GM19372 (cell line): ENCODE measurements around the gene TMEM204.

Source experiments
- ATAC-seq: cut with Tn5 transposase; IDR thresholded peaks from one replicate; pipeline ENCODE4 v1.9.1; 2021; ENCODE audit warnings: mild to moderate bottlenecking, low read depth, moderate library complexity; ENCODE audit not compliant: unreplicated experiment

The TMEM204 gene

GRCh38 chr16:1533443-1533951 is at the start of gene TMEM204:
Gene TMEM204, plus strand, starts transcription at chr16:1533666. Its CDS starts 610 bp downstream, at chr16:1534276.
- ATAC-seq, result no peak

- ATAC-seq, result no peak
Observed at GRCh38 chr16:1485847-1486496, 47.5 kb upstream of the TMEM204 start.

DNA sequence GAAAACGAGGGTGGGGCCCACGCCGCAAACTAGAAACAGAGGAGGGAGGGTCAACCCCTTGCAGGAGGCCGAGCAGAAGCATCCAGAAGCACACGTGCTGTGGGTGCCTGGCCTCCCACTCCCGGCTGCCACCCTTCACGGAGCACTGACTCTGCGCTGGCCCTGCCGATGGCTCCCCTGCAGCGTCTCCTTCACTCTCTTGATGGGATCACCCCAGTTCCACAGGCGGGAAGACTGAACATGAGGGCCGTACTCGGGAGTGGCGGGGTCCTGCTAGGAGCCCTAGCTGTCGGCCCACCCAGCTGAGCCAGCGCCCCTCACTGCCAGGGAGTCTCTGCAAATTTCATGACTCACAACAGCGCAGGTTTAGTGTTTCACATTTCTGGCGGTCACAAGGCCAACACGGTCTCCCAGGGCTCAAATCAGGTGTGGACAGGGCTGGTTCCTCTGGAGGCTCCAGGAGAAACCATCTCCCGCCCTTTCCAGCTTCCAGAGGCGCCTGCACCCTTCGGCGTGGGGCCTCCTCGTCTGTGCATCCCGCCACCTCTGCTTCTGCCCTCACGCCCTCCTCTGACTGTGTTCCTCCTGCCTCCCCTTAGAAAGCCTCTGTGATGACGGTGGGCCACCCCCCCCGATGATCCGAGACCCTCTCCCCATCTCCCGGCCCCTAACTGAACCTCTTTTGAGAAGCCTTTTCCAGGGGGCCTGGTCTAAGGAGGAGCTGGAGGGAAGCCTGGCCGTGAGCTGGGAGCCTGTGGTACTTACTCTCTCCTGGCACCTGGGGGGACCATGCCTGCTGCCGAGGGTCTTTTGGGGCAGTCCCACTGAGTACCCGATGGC is 46.7 kb upstream of the TMEM204 start:
- ATAC-seq, result no peak

- no peak for ATAC-seq
Observed at GRCh38 chr16:1487395-1488053, 45.9 kb upstream of the TMEM204 start.

DNA sequence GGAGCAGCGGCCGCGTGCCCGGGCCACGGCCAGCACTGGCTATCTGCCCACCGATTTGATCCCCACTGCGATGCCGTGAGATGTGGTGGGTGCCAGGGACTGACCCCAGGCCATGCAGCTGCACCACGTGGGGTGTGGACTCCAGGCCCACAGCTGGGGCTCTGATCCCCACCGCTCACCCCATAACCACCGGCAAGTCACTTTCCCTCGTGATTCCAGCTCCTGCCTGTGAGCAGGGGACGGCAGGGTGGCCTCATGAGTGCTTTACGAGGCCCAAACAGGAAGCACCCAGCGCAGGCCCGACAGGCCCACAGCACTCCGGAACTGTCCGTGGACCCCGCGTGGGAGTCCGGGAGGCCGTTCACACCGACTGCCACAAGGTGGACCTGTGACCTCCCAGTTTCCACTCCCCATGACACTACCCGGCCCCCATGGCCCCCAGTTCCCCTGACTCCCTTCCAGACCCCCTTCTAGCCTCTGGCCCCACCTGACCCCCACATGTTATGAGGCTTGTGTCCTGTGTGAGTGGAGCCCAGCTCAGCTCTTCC is 45.3 kb upstream of the TMEM204 start:
- ATAC-seq, result no peak

GRCh38 chr16:1488619-1489018 is 44.8 kb upstream of the TMEM204 start, which contains the start of gene PTX4:
Gene PTX4, minus strand, starts transcription at chr16:1488944. Its CDS starts 35 bp downstream, at chr16:1488909.
- no peak for ATAC-seq

DNA sequence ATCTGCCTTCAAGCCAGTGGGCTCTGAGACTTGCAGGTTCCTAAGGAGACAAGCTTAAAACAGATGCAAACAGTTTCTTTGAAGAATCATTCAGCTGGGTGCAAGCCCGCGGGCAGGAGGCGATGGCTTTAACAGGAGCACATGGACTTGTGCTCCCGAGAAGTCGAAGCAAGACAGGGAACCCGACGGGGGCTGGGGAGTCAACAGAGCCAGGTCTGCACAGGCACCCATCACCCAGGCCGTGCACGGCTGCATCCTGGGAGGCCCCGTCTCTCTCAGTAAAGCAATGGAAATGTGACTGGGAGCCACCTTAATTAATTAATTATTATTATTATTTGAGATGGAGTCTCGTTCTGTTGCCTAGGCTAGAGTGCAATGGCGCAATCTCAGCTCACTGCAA is 44.4 kb upstream of the TMEM204 start:
- no peak for ATAC-seq

GRCh38 chr16:1491327-1491726 is 42.1 kb upstream of the TMEM204 start:
- no peak for ATAC-seq

GRCh38 chr16:1492082-1492922 is 41.2 kb upstream of the TMEM204 start:
- ATAC-seq, result no peak

DNA sequence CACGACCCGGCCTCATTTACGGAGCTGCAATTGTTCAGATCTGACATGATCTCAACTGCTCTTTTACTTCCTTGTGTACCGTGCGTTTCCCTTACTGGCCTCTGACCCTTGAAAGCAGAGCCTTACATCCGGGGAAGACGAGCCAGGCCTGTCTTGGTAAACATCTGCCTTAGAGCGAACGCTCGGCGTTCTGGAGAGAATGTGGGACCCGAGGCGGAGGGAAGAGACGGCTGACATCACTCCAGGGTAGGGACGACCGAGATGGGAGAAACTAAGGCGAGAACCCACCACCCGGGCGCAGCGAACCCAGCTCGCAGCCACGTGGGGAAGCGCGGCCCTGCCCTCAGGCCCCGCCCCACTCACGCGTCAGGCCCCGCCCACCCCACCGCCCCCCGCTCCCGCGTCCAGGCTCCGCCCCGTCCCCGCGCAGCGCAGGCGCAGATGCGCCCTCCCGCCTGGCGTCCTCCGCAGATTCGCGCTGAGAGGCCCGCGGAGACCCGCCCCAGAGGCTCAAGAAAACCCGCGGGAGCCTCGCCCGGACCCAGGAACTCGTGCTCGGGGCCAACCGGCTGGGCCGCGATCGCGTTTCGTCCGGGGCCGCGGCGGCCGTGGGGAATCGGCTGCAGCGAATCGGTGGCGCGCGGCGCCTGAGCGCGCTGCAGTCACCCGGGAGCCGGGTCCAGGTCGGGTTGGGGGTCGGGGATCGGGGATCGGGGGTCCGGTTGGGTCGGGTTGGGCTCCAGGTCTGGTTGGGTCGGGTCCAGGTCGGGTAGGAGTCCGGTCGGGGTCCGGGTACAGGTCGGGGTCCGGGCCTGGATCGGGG is 40.3 kb upstream of the TMEM204 start, which contains the start of gene TELO2:
Gene TELO2 (plus strand): TSS at position 438 of the 823 bp plus-strand sequence. CDS start 922 bp downstream, outside the sequence.
- peak; percentile 75 for ATAC-seq

- ATAC-seq, result no peak
Observed at GRCh38 chr16:1493746-1494094, 39.7 kb upstream of the TMEM204 start.

DNA sequence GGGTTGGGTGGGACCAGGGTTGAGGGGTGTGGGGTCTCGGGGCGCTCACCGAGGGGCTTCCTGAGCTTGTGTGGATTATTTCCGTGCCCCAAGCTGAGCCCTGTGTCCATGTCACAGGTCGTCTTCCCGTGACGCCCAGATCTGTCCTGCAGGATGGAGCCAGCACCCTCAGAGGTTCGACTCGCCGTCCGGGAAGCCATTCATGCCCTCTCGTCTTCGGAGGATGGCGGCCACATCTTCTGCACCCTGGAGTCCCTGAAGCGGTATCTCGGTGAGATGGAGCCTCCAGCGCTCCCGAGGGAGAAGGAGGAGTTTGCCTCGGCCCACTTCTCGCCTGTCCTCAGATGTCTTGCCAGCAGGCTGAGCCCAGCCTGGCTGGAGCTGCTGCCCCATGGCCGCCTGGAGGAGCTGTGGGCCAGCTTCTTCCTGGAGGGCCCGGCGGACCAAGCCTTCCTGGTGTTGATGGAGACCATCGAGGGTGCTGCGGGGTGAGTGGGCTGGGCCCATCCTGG is 39.3 kb upstream of the TMEM204 start:
- ATAC-seq, result no peak

DNA sequence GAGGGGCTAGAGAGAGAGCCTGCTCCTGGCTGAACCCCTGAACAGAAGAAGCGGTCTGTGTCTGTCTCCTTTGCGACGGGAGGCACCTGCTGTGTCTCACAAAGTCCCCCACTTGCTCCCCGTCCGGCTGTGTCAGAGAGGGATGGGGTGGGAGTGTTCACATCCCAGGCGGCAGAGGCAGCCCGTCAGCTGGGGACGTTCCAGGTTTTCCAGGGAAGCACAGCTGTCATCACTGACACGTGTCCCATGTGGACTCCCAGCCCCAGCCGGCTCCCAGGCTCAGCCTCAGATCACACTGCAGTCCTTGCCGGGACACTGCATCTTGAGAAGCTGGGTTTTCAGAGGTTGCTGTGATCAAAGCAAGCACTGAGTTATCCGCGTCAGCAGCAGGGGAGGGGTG is 38.8 kb upstream of the TMEM204 start:
- ATAC-seq, result no peak

- ATAC-seq, result no peak
Observed at GRCh38 chr16:1495211-1495888, 38.1 kb upstream of the TMEM204 start.

DNA sequence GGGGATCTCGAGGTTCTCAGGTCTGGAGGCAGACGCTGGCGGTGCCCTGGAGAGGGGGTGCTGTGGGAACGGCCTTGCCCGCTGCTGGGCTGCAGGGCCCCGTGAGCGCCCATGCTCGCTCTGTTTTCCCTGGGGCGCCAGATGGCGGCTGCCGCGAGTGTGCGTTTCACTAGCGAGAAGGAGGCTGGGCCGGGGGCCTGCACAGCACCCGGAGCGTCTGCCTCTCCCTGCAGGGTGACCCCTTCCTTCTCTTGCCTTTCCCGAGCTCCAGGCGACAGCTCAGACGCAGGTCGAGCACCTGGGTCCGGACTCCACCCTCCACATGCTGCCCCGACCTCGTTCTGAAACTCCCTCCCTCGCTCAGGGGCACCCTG is 37.6 kb upstream of the TMEM204 start:
- no peak for ATAC-seq

DNA sequence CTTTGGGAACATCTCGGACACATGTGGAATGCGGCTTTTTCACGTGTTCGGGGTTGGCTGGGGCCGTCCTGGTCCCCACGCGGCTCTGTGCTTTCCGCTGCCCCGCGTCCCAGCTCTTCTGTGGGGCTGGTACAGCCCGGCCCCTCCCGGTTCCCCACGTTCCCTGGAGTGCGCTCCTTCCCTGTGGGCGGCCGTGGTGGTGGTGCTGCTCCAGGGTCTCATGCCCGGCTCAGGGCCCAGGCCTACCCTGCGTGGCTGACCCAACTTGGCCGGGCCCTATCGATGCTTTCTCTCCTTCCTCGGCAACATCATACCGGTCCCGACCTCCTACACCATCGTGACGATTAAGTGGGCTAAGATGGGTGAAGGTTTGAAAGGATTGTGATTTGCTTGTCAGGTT is 37.0 kb upstream of the TMEM204 start:
- ATAC-seq, result no peak

DNA sequence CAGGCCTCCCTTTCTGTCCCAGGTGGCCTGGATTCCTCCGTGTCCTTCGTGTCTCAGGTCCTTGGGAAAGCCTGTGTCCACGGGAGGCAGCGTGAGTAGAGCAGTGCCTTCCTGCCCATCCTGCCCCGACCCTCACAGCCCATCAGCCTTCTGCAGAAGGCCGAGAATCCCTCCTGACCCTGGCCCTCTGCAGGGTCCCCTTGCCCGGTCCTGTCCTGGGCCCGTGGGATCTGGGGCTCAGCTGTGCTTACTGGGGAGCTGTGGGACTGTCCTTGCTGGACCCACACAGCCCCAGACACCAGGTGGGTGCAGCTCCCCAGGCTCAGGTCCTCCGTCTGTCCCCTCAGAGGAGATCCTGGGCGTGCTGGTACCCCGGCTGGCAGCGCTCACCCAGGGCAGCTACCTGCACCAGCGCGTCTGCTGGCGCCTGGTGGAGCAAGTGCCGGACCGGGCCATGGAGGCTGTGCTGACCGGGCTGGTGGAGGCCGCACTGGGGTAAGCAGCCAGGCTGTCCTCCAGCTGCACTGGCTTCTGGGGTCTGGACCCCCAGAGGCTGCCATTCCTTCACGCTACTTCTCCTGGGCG is 36.4 kb upstream of the TMEM204 start:
- no peak for ATAC-seq
